Measurements from ENCODE around the gene NEDD9.

The NEDD9 gene

GRCh38 chr6:11209369-11209768 lies 23.1 kb downstream of the NEDD9 start:
- DNase-seq (ENCODE audit: low read depth): no peak
- no peak overlapping the region for H3K4me3 ChIP-seq (ENCODE audit: low read depth, low read length)
- TF ChIP-seq MYC (IDR thresholded peaks at IDR 0.05; ENCODE audit: low read depth, low read length): no peak
- TF ChIP-seq, protein P1, sequence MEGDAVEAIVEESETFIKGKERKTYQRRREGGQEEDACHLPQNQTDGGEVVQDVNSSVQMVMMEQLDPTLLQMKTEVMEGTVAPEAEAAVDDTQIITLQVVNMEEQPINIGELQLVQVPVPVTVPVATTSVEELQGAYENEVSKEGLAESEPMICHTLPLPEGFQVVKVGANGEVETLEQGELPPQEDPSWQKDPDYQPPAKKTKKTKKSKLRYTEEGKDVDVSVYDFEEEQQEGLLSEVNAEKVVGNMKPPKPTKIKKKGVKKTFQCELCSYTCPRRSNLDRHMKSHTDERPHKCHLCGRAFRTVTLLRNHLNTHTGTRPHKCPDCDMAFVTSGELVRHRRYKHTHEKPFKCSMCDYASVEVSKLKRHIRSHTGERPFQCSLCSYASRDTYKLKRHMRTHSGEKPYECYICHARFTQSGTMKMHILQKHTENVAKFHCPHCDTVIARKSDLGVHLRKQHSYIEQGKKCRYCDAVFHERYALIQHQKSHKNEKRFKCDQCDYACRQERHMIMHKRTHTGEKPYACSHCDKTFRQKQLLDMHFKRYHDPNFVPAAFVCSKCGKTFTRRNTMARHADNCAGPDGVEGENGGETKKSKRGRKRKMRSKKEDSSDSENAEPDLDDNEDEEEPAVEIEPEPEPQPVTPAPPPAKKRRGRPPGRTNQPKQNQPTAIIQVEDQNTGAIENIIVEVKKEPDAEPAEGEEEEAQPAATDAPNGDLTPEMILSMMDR (IDR thresholded peaks at IDR 0.05; ENCODE audit: low read depth, low read length): no peak
- TF ChIP-seq, protein P2, sequence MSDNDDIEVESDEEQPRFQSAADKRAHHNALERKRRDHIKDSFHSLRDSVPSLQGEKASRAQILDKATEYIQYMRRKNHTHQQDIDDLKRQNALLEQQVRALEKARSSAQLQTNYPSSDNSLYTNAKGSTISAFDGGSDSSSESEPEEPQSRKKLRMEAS (IDR thresholded peaks at IDR 0.05; ENCODE audit: low read depth, low read length): no peak
- TF ChIP-seq POLR2A (IDR thresholded peaks at IDR 0.05; ENCODE audit: extremely low read depth, insufficient read length): no peak

GRCh38 chr6:11208854-11209253 lies 23.6 kb downstream of the NEDD9 start:
- TF ChIP-seq MYC (IDR thresholded peaks at IDR 0.05; ENCODE audit: low read depth, low read length): no peak
- TF ChIP-seq POLR2A (IDR thresholded peaks at IDR 0.05; ENCODE audit: extremely low read depth, insufficient read length): no peak
- TF ChIP-seq, protein P2 (IDR thresholded peaks at IDR 0.05; ENCODE audit: low read depth, low read length): no peak
- TF ChIP-seq, protein P1 (IDR thresholded peaks at IDR 0.05; ENCODE audit: low read depth, low read length): no peak
- DNase-seq (ENCODE audit: low read depth): no peak

GRCh38 chr6:11208267-11208666 lies 24.2 kb downstream of the NEDD9 start:
- no peak for TF ChIP-seq POLR2A (IDR thresholded peaks at IDR 0.05; ENCODE audit: extremely low read depth, insufficient read length)
- TF ChIP-seq, protein P2 (IDR thresholded peaks at IDR 0.05; ENCODE audit: low read depth, low read length): no peak
- TF ChIP-seq MYC (IDR thresholded peaks at IDR 0.05; ENCODE audit: low read depth, low read length): no peak
- TF ChIP-seq, protein P1 (IDR thresholded peaks at IDR 0.05; ENCODE audit: low read depth, low read length): no peak
- H3K4me3 ChIP-seq (ENCODE audit: low read depth, low read length): no peak overlapping the region
- no peak for DNase-seq (ENCODE audit: low read depth)

More at GRCh38 chr6:11208854-11209253, 23.6 kb downstream of the NEDD9 start:
- H3K4me3 ChIP-seq (ENCODE audit: low read depth, low read length): no peak overlapping the region

- TF ChIP-seq POLR2A (IDR thresholded peaks at IDR 0.05; ENCODE audit: extremely low read depth, insufficient read length) (no peak), MYC (IDR thresholded peaks at IDR 0.05; ENCODE audit: low read depth, low read length) (no peak)
- TF ChIP-seq, protein P1 (IDR thresholded peaks at IDR 0.05; ENCODE audit: low read depth, low read length): no peak
- peak; percentile 83 for DNase-seq (ENCODE audit: low read depth)
- no peak overlapping the region for H3K4me3 ChIP-seq (ENCODE audit: low read depth, low read length)
These were observed 25.1 kb downstream of the NEDD9 start for GRCh38 chr6:11207199-11207968.

DNA sequence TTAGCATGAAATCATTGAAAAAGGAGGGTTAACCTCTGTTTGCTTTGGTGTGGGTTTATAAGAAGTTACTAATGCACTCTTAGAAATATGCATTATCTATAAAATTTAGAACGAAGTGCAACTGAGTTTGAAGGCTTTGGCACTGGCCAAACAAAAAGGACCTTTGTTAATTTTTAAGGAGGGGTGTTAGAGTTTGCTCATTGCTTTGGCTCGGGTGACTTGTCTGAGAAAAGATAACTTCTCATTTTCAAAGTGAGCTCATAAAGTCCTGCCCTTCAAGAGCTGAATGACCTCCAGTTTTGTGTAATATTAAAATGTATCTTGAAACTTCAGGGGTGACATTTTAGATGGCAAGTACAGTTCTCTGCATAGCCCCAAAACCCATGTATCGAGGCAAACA lies 25.9 kb downstream of the NEDD9 start:
- DNase-seq (ENCODE audit: low read depth): peak; percentile 36
- no peak for TF ChIP-seq MYC (IDR thresholded peaks at IDR 0.05; ENCODE audit: low read depth, low read length)
- TF ChIP-seq, protein P2 (IDR thresholded peaks at IDR 0.05; ENCODE audit: low read depth, low read length): no peak
- no peak for TF ChIP-seq POLR2A (IDR thresholded peaks at IDR 0.05; ENCODE audit: extremely low read depth, insufficient read length)
- TF ChIP-seq, protein P1 (IDR thresholded peaks at IDR 0.05; ENCODE audit: low read depth, low read length): no peak
- no peak overlapping the region for H3K4me3 ChIP-seq (ENCODE audit: low read depth, low read length)

Data from NB4 (cell line).